Activated CD8-positive, alpha-beta memory T cell treated with anti-CD3 and anti-CD28 coated beads, Interleukin-2, amount 10 ng/mL, durations not matched to agents 7 days and 5 days (primary cell): ENCODE measurements around the gene XKR3. TPM values are rescaled to one million over a fixed set of nuclear protein-coding genes. Genes with fewer than 3 reads are reported as not detected.
"Not testable (repeated sequence)": the region's sequence is repeated elsewhere in the genome, so short reads cannot be mapped to it uniquely, and the experiment has no call there.

Experiments used
- ATAC-seq: fragments of 150-1000 bp; cut with Tn5 transposase; one replicate; pipeline ENCODE4 v1.10.0; 2021; ENCODE audit warnings: moderate library complexity
- CTCF ChIA-PET: fragments of 350-600 bp; sonication (Branson Sonifier 250); formaldehyde crosslinking; loops from one replicate; lab custom pipeline; 2021; ENCODE audit warnings: antibody characterized with exemption; lab: Charles Lee
- DNase-seq: peaks from one replicate; pipeline ENCODE4 v3.0.0-alpha.2; 2020
- H3K27ac Mint-ChIP-seq: one replicate; pipeline ENCODE4 v1.8.0; 2021; ENCODE audit warnings: mild to moderate bottlenecking, mixed read lengths
- H3K27me3 Mint-ChIP-seq: one replicate; pipeline ENCODE4 v1.8.0; 2021; ENCODE audit warnings: mixed read lengths
- H3K36me3 Mint-ChIP-seq: one replicate; pipeline ENCODE4 v1.8.0; 2021; ENCODE audit warnings: mild to moderate bottlenecking, mixed read lengths
- H3K4me1 Mint-ChIP-seq: one replicate; pipeline ENCODE4 v1.8.0; 2021; ENCODE audit warnings: mixed read lengths
- H3K4me3 Mint-ChIP-seq: one replicate; pipeline ENCODE4 v1.8.0; 2021; ENCODE audit warnings: mild to moderate bottlenecking, moderate library complexity, mixed read lengths
- H3K9me3 Mint-ChIP-seq: one replicate; pipeline ENCODE4 v1.8.0; 2022; ENCODE audit warnings: low read depth, mixed read lengths
- total RNA-seq, 2 experiments: library from RNA; stranded (reverse); gene quantifications; one replicate each; pipeline ENCODE4 v1.2.3, GENCODE V29; 2021

The XKR3 gene
- total RNA-seq, 2 experiments from 2014 or later = 0.18 TPM; not detected in 1

DNA sequence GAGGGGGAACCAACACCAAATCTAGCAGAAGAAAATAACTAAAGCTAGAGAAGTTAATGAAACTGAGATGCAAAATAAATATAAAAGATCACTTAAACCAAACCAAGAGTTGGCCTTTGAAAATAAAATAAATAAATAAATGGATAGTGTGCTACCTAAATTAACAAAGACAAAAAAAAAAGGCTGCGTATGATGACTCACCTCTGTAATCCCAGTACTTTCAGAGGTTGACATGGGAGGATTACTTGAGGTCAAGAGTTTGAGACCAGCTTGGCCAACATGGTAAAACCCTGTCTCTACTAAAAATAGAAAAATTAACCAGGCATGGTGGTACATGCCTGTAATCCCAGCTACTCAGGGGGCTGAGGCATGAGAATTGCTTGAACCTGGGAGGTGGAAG is 29.7 kb downstream of the XKR3 start:
- H3K36me3 Mint-ChIP-seq, H3K4me1 Mint-ChIP-seq, H3K27ac Mint-ChIP-seq, H3K4me3 Mint-ChIP-seq, H3K9me3 Mint-ChIP-seq, CTCF ChIA-PET, DNase-seq, ATAC-seq: not testable (repeated sequence)
- peaks cover 15% of the 10 kb centered on the region for H3K27me3 Mint-ChIP-seq

DNA sequence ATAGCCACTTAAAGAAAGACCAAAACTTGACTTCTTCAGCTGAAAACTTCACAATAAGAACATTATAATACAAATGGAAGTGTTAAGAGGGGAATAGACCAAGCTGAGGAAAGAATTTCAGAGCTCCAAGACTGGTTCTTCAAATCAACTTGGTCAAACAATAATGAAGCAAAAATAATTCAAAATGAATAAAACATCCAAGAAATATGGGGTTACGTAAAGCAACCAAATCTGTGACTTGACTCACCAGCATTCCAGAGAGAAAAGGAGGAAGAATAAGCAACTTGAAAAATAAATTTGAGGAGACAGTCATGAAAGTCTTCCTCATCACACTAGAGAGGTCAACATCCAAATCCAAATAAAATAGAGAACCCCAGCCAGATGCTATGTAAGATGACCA is 31.4 kb downstream of the XKR3 start:
- ATAC-seq = no peak
- H3K4me1 Mint-ChIP-seq = peaks cover 9% of the 10 kb centered on the region
- H3K27me3 Mint-ChIP-seq = peaks cover 20% of the 10 kb centered on the region
- no peaks in the 10 kb centered on the region for H3K36me3 Mint-ChIP-seq
- H3K9me3 Mint-ChIP-seq = no peaks in the 10 kb centered on the region
- no peak overlapping the region for H3K27ac Mint-ChIP-seq
- no peak for DNase-seq
- H3K4me3 Mint-ChIP-seq = no peak overlapping the region
- CTCF ChIA-PET = no interaction called here

DNA sequence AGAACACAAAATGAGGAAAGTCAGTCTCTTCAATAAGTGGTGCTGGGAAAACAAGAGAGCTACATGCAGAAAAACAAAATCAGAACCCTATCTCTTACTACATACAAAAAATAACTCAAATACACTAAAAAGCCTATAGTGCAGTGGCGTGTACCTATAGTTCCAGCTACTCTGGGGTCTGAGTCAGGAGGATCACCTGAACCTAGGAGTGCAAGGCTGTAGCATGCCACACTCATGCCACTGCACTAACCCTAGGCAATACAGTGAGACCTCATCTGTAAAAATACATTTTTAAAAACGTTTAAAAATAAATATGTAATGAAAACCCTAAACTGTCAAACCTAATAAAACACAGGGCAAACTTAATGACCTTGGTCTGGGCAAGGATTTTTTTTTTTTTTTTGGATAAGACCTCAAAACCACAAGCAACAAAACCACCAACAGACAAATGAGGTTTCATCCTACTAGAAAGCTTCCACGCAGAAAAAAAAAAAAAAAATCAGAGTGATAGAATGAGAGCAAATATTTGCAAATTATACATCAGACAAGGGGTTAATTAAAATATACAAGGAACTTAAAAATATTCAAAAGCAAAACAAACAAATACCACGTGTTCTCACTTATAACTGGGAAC is 35.2 kb downstream of the XKR3 start:
- CTCF ChIA-PET = no interaction called here
- Mint-ChIP-seq H3K36me3 (no peaks in the 10 kb centered on the region), H3K27me3 (peaks cover 24% of the 10 kb centered on the region), H3K4me3 (no peak overlapping the region), H3K4me1 (peaks cover 8% of the 10 kb centered on the region), H3K27ac (no peak overlapping the region), H3K9me3 (no peaks in the 10 kb centered on the region)
- DNase-seq (no peak), ATAC-seq (no peak)

DNA sequence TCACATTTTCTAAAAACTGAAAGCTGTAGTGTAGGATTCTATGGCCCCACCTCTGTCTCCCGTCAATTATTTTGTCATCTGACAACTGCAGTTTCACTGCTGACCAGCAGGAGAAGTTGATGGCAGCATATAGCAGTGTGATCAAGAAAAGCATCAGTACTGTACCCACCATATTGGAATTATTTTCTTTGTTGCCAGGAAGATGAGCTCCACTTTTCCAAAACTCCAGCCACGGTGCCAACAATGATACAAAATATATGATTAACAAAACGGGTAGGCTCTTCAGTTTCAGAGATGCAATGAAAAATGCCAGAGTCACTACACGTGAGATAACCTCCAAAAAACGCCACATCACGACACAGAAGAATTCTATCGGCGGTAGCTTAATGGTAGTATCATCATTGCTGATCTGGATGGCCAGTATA is 41.3 kb downstream of the XKR3 start:
- Mint-ChIP-seq H3K36me3 (no peaks in the 10 kb centered on the region), H3K4me1 (no peaks in the 10 kb centered on the region), H3K27ac (no peak overlapping the region), H3K9me3 (no peaks in the 10 kb centered on the region), H3K27me3 (peaks cover 9% of the 10 kb centered on the region), H3K4me3 (no peak overlapping the region)
- ATAC-seq = no peak
- no peak for DNase-seq
- CTCF ChIA-PET = interaction anchor here (1.0 kb wide), 1 partner anchor 9 kb away, joined by 4 read pairs; no protein-coding TSS in a partner anchor

DNA sequence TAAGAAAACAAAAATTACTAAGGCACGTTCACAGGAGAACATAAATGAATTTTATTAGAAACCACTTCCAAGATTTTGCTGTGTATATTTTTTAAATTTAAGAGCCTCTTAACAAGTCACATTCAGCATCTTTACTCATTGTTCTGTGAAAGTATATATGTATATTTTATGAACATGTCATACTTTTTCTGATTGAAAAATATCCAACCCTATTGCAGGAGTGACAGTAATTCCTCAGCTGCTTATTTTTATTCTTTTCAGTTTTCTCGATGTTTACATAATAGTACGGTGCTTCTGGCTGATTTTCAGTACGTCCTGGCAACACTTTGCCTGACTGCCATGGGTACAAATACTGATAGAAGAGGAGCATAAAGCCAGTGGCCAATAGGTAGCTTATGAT is 41.8 kb downstream of the XKR3 start:
- ATAC-seq = no peak
- no peak for DNase-seq
- CTCF ChIA-PET = interaction anchor here (1.0 kb wide), 1 partner anchor 8 kb away, joined by 4 read pairs; no protein-coding TSS in a partner anchor
- H3K4me3 Mint-ChIP-seq = no peak overlapping the region
- H3K27ac Mint-ChIP-seq = no peak overlapping the region
- no peaks in the 10 kb centered on the region for H3K36me3 Mint-ChIP-seq
- H3K9me3 Mint-ChIP-seq = no peaks in the 10 kb centered on the region
- peaks cover 5% of the 10 kb centered on the region for H3K27me3 Mint-ChIP-seq
- no peaks in the 10 kb centered on the region for H3K4me1 Mint-ChIP-seq

DNA sequence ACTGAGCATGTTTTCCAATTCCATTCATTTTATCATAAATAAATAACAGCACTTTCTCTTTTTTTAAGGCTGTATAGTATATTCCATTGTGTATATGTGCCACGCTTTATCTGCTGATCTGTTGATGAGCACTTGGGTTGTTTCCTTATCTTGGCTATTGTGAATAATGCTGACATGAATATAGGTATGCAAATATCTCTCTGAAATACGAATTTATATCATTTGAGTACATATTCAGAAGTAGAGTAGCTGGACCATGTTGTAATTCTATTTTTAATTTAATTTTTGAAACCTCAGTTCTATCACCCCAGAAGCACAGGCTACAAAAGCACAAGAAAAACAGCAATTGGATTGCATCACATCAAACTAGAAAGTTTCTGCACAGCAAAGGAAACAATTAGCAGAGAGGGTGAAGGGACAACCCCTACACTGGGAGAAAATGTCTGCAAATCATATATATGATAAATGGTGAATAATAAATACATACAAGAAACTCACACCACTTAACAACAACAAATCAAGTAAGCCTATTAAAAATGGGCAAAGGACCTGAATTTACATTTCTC is 43.4 kb downstream of the XKR3 start:
- Mint-ChIP-seq H3K27me3 (no peaks in the 10 kb centered on the region), H3K4me1 (no peaks in the 10 kb centered on the region), H3K27ac (no peak overlapping the region), H3K36me3 (no peaks in the 10 kb centered on the region), H3K9me3 (no peaks in the 10 kb centered on the region), H3K4me3 (no peak overlapping the region)
- DNase-seq = no peak
- ATAC-seq = no peak
- CTCF ChIA-PET = no interaction called here

DNA sequence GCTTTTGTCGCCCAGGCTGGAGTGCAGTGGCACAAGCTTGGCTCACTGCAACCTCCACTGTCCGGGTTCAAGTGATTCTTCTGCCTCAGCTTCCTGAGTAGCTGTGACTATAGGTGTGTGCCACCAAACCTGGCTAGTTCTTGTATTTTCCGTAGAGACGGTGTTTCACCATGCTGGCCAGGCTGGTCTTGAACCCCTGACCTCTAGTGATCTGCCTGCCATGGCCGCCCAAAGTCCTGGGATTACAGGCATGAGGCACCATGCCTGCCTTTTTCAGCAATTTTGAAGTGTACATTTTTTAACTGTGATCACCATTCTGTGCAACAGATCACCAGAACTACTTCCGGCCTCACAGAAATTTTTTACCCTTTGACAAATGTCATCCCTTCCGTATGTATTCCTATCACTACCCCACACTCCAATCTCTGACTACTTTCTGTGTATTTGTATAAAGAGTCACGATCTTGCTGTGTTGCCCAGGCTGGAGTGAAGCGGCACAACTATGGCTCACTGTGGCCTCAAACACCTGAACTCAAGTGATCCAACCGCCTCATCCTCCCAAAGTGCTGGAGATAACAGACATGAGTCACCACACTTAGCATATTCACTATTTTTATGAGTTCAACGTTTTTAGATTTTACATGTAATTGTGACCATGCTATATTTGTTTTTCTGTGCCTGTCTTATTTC is 44.0 kb downstream of the XKR3 start:
- no peaks in the 10 kb centered on the region for H3K9me3 Mint-ChIP-seq
- no peak overlapping the region for H3K27ac Mint-ChIP-seq
- DNase-seq (no peak), ATAC-seq (no peak)
- CTCF ChIA-PET = no interaction called here
- H3K36me3 Mint-ChIP-seq = no peaks in the 10 kb centered on the region
- H3K27me3 Mint-ChIP-seq = no peaks in the 10 kb centered on the region
- no peak overlapping the region for H3K4me3 Mint-ChIP-seq
- H3K4me1 Mint-ChIP-seq = no peaks in the 10 kb centered on the region

DNA sequence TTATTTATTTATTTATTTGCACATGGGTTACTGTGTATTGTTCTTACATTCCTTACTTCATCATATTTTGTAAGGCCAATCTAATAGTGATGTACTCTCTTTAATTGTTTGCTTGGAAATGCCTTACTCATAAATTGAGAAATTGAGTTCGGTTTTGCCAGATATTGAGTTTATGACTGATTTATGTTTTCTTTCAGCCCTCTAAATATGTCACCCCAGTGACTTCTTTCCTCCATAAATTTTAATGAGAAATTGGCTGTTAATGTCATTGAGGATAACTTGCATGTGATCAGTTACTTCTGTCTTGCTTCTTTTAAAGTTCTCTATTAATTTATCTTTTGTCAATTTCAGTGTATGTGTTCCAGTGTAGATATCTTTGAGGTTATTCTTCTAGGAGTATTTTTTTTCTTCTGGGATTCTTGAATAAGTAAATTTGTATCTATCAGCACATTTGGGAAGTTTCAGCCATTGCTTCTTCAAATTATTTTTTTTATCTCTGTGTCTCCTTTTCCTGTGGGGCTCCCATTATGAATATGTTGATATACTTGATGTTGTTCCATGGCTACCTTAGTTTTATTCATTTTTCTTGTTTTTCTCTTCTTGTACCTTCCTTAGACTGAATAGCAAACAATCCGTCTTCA is 47.8 kb downstream of the XKR3 start:
- H3K36me3 Mint-ChIP-seq = no peaks in the 10 kb centered on the region
- ATAC-seq = no peak
- no peak for DNase-seq
- no peak overlapping the region for H3K27ac Mint-ChIP-seq
- peaks cover 5% of the 10 kb centered on the region for H3K4me1 Mint-ChIP-seq
- H3K4me3 Mint-ChIP-seq = no peak overlapping the region
- peaks cover 2% of the 10 kb centered on the region for H3K9me3 Mint-ChIP-seq
- CTCF ChIA-PET = no interaction called here
- no peaks in the 10 kb centered on the region for H3K27me3 Mint-ChIP-seq

DNA sequence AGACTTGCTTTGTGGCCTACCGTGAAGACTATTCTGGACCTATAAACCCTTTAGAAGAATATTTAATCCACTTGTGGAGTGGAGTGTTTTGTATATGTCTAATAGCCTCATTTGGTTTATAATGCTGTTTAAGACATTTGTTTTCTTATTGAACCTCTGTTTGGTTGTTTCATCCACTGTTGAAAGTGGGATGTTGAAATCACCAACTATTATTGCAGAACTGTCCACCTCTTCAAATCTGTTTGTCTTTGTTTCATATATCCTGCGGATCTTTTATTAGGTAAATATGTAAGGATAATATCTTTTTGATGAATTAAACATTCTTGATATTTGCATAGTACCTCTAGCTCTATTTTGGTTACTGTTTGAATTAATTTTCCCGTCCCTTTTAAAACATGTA is 49.1 kb downstream of the XKR3 start:
- DNase-seq (no peak), ATAC-seq (no peak)
- H3K4me1 Mint-ChIP-seq = peaks cover 5% of the 10 kb centered on the region
- no peak overlapping the region for H3K27ac Mint-ChIP-seq
- no peak overlapping the region for H3K4me3 Mint-ChIP-seq
- no peaks in the 10 kb centered on the region for H3K27me3 Mint-ChIP-seq
- no peaks in the 10 kb centered on the region for H3K36me3 Mint-ChIP-seq
- H3K9me3 Mint-ChIP-seq = peaks cover 4% of the 10 kb centered on the region
- CTCF ChIA-PET = no interaction called here

DNA sequence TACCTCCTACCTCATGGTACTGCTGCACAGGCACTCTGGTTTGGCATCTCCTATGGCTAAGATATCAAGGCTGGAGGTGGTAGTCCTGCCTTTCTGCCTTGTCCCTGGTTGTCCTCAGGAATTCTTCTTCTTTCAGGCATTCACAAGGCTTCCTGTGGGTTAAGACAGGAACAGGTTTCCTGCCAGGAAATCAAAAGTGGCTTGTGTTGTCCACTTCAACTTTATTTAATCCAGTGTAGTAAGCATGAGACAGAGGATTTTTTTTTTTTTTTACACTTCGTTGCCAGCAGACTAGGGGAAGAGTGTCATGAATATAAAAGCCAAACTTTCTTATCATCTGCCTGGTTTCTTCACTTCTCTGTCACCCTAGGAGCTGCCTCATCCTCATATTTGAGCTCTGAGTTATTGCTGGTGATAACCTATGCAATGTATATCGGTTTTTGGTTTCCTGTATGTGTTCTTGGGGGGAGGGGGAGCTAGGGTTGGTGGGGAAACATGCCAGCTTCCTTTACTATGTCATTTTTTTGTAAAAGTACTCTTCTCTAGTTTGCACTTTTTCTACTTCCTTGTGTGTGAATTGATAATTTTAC is 50.2 kb downstream of the XKR3 start:
- ATAC-seq (no peak), DNase-seq (no peak)
- Mint-ChIP-seq H3K4me1 (peaks cover 5% of the 10 kb centered on the region), H3K4me3 (no peak overlapping the region), H3K27me3 (no peaks in the 10 kb centered on the region), H3K36me3 (no peaks in the 10 kb centered on the region), H3K9me3 (peaks cover 4% of the 10 kb centered on the region), H3K27ac (no peak overlapping the region)
- CTCF ChIA-PET = interaction anchor here (1.2 kb wide), 1 partner anchor 9 kb away, joined by 4 read pairs; no protein-coding TSS in a partner anchor

DNA sequence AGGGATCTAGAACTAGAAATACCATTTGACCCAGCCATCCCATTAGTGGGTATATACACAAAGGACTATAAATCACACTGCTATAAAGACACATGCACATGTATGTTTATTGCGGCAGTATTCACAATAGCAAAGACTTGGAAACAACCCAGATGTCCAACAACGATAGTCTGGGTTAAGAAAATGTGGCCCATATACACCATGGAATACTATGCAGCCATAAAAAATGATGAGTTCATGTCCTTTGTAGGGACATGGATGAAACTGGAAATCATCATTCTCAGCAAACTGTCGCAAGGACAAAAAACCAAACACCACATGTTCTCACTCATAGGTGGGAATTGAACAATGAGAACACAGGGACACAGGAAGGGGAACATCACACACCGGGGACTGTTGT is 53.6 kb downstream of the XKR3 start:
- H3K4me3 Mint-ChIP-seq, H3K36me3 Mint-ChIP-seq, DNase-seq, CTCF ChIA-PET, H3K9me3 Mint-ChIP-seq, H3K27ac Mint-ChIP-seq, ATAC-seq, H3K27me3 Mint-ChIP-seq, H3K4me1 Mint-ChIP-seq: not testable (repeated sequence)

DNA sequence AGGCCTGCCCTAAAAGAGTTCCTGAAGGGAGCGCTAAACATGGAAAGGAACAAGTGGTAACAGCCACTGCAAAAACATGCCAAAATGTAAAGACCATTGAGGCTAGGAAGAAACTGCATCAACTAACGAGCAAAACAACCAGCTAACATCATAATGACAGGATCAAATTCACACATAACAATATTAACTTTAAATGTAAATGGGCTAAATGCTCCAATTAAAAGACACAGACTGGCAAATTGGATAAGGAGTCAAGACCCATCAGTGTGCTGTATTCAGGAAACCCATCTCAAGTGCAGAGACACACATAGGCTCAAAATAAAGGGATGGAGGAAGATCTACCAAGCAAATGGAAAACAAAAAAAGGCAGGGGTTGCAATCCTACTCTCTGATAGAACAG is 57.3 kb downstream of the XKR3 start:
- ATAC-seq, H3K9me3 Mint-ChIP-seq, DNase-seq, H3K27me3 Mint-ChIP-seq, H3K36me3 Mint-ChIP-seq, H3K27ac Mint-ChIP-seq, CTCF ChIA-PET, H3K4me3 Mint-ChIP-seq, H3K4me1 Mint-ChIP-seq: not testable (repeated sequence)

DNA sequence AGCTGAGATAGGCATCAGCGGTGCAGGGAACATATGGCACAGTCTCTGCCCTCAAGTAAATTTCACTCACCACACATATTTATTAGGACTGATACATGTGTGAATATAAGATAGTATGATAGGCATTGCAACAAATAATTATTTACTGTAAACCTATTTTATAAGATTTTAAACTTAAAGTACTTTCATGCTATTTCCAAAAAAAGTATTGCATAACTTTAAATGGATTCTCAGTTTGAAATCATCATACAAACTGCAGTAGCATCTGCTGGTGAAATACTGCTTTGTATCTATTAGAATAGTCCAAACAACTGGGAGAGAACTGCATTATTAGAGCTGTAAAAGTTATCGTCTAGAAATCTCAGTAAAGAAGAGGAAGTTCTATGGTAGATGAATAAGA is 63.0 kb downstream of the XKR3 start:
- H3K27me3 Mint-ChIP-seq, ATAC-seq, DNase-seq, H3K4me1 Mint-ChIP-seq, H3K27ac Mint-ChIP-seq, H3K4me3 Mint-ChIP-seq, H3K36me3 Mint-ChIP-seq, H3K9me3 Mint-ChIP-seq, CTCF ChIA-PET: not testable (repeated sequence)
